ENCODE data around the gene UGT2B17. TPM values are rescaled to one million over a fixed set of nuclear protein-coding genes. Genes with fewer than 3 reads are reported as not detected.
"Not testable (repeated sequence)": the region's sequence is repeated elsewhere in the genome, so short reads cannot be mapped to it uniquely, and the experiment has no call there.

Gene UGT2B17
- total RNA-seq, 1 donor from 2014 or later: not detected

DNA sequence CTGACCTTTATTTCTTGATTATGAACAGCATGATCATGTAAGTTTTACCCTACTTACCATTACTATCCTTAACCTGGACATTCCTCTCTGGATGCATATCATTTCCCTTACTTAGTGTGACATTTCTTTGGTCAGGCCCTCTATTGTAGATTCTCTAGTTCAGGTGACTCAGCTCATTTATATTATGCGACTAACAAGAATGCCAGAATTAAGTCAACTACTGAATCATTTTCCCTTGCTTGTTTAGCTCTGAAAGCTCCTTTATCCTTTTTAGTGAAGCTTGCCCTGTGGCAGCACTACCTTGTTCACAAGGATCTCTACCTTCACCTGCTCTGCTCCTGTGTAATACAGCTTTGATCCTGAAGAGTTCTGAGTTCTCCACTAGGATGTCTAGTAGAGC, 15.1 kb upstream of the UGT2B17 start:
- TF ChIP-seq, protein P1, sequence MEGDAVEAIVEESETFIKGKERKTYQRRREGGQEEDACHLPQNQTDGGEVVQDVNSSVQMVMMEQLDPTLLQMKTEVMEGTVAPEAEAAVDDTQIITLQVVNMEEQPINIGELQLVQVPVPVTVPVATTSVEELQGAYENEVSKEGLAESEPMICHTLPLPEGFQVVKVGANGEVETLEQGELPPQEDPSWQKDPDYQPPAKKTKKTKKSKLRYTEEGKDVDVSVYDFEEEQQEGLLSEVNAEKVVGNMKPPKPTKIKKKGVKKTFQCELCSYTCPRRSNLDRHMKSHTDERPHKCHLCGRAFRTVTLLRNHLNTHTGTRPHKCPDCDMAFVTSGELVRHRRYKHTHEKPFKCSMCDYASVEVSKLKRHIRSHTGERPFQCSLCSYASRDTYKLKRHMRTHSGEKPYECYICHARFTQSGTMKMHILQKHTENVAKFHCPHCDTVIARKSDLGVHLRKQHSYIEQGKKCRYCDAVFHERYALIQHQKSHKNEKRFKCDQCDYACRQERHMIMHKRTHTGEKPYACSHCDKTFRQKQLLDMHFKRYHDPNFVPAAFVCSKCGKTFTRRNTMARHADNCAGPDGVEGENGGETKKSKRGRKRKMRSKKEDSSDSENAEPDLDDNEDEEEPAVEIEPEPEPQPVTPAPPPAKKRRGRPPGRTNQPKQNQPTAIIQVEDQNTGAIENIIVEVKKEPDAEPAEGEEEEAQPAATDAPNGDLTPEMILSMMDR (IDR thresholded peaks at IDR 0.05): no peak
- Histone ChIP-seq H3K4me3 (no peak overlapping the region), H3K36me3 (no peaks in the 10 kb centered on the region), H3K4me1 (no peaks in the 10 kb centered on the region), H3K9me3 (no peaks in the 10 kb centered on the region), H3K27me3 (no peaks in the 10 kb centered on the region), H3K27ac (no peak overlapping the region)
- intact Hi-C loops (cut with DNase I): no loop called here
- DNase-seq (ENCODE audit: low spot score in 2 of 2): no peak

DNA sequence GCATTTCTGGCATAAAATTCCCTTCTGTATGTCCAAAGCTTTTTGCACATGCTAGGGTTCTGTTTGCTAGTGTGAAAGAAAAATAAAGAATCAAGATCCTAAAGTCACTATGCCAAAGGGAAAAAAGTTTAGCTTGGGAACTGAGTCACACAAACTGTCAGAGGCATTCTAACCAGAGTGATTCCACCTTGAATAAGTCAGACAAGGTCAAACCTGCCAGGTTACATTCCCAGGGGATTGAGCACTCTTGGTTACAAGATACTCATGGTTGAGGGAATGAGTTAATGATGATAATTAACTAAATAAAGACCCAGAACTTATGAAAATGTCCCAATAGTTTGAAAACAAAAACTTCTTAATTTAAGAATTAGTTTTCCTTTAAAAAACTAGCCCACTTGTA, 13.7 kb upstream of the UGT2B17 start:
- DNase-seq (ENCODE audit: low spot score in 2 of 2): no peak
- TF ChIP-seq, protein P1 (IDR thresholded peaks at IDR 0.05): no peak
- no peaks in the 10 kb centered on the region for H3K36me3 ChIP-seq
- no peaks in the 10 kb centered on the region for H3K4me1 ChIP-seq
- no peak overlapping the region for H3K4me3 ChIP-seq
- intact Hi-C loops (cut with DNase I): no loop called here
- no peaks in the 10 kb centered on the region for H3K9me3 ChIP-seq
- H3K27me3 ChIP-seq: no peaks in the 10 kb centered on the region
- H3K27ac ChIP-seq: no peak overlapping the region

DNA sequence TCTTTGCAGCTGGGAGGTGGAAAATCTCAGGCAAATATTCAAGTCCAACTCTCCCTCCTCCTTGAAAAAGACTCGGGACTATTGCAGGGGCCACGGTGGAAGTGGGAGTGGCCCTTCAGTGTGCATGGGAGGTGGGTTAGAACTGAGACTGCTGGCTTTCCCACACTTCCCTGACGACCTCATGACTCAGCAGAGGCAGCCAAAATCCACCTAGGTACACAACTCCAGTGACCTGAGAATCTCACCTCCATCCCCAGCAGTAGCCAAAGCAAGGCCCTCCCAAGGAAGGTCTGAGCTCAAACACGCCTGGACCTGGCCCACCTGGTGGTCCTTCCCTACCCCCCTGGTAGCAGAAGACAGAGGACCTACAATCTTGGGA, 6.2 kb upstream of the UGT2B17 start:
- H3K4me3 ChIP-seq: no peak overlapping the region

DNA sequence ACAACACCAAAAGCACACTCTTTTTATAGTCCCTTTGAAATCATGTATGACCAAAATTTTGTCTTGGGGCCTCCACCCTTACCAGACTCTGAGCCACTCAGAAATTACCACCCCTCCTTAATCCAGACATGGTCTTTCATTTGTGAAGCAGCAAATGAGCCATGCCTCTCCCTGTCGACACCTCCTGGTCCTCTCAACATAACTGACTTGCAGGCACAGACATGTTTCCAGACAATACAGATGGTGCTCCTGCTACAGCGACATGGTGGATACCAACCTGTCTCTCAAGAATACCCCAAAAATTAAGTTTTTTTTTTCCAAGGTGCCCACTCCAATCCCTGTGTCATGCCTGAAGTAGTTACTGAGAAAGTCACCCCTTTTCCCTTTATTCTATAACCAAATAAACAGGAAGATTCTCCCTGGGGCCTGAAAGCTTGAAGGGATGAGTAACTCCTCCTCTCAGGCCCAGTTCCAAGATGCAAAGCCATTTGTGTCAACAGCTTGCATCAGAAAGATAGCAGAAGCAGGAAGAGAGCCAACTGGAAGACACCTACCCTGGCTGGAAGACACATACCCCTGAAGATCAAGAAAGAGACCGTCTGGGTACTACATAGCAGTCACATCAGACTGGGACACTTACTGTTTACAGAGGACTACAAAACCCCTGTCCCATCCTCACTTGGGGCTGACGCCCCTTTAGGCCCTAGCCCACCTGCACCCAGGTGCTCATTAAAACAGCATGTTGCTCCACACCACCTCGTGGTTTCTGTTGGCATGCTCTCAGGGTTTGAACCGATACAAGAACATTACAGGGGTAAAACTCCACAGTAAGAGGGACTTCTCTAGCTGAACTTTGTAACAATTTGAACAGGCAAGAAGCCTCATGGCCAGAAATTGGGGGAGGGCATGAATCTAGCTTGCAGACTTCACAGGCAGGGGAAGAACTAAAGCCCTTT, 5.5 kb upstream of the UGT2B17 start:
- no peaks in the 10 kb centered on the region for H3K4me1 ChIP-seq
- H3K9me3 ChIP-seq: no peaks in the 10 kb centered on the region
- H3K27me3 ChIP-seq: no peaks in the 10 kb centered on the region
- H3K4me3 ChIP-seq: no peak overlapping the region
- TF ChIP-seq, protein P1 (IDR thresholded peaks at IDR 0.05): no peak
- H3K36me3 ChIP-seq: no peaks in the 10 kb centered on the region
- no peak overlapping the region for H3K27ac ChIP-seq
- DNase-seq (ENCODE audit: low spot score in 2 of 2): no peak
- intact Hi-C loops (cut with DNase I): no loop called here

More for the DNA sequence above, 6.2 kb upstream of the UGT2B17 start:
- Histone ChIP-seq H3K4me1 (no peaks in the 10 kb centered on the region), H3K36me3 (no peaks in the 10 kb centered on the region), H3K27ac (no peak overlapping the region), H3K27me3 (no peaks in the 10 kb centered on the region), H3K9me3 (no peaks in the 10 kb centered on the region)
- TF ChIP-seq, protein P1 (IDR thresholded peaks at IDR 0.05): no peak
- no peak for DNase-seq (ENCODE audit: low spot score in 2 of 2)
- intact Hi-C loops (cut with DNase I): no loop called here

DNA sequence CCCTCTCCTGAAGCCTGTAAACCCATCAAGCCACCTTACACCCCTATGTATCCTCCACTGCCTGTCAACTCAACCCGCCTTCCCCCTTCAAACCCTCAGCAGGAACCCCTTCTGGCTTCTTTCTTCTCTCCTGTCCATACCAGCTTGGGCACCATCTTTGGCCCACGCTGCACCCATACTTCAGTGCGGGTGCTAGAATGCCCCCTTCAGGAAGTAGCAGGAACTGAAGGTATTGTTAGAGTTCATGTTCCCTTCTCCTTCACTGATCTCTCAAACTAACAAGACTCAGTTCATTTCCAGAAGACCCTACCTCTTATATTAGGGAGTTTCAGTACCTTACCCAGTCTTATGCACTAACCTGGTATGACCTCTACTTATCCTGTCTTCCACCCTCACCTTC, 1.5 kb upstream of the UGT2B17 start:
- Histone ChIP-seq H3K36me3 (no peaks in the 10 kb centered on the region), H3K27me3 (no peaks in the 10 kb centered on the region), H3K4me3 (no peak overlapping the region), H3K4me1 (no peaks in the 10 kb centered on the region), H3K9me3 (no peaks in the 10 kb centered on the region), H3K27ac (no peak overlapping the region)
- no peak for DNase-seq (ENCODE audit: low spot score in 2 of 2)
- TF ChIP-seq, protein P1 (IDR thresholded peaks at IDR 0.05): no peak
- intact Hi-C loops (cut with DNase I): no loop called here

DNA sequence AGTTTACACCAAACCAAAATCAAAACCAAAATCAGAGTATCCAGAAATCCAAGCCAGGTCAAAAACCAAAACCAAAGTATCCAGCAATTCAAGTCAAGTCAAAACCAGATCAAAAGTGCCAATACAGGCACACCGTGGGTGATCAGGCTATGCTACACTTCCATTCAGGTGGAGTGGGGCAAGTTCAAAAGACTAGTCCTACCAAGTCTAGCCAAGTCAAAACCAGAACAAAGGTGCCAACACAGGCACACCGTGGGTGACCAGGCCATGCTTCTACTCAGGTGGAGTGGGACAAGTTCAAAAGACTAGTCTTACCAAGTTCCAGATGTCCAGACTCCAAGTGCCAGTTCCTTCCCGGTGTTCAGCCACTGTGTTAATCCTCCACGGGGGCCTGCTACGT, 486 bp downstream of the UGT2B17 start:
- H3K27ac ChIP-seq; H3K36me3 ChIP-seq; H3K9me3 ChIP-seq; H3K4me1 ChIP-seq; H3K4me3 ChIP-seq; intact Hi-C loops (cut with DNase I); H3K27me3 ChIP-seq; DNase-seq (ENCODE audit: low spot score in 2 of 2): not testable (repeated sequence)
